GM21529 (cell line): ENCODE results near the gene OXA1L.
"Not testable (repeated sequence)": the region's sequence is repeated elsewhere in the genome, so short reads cannot be mapped to it uniquely, and the experiment has no call there.

Experiments
- ATAC-seq: cut with Tn5 transposase; IDR thresholded peaks from one replicate; pipeline ENCODE4 v1.9.1; 2021; ENCODE audit not compliant: unreplicated experiment

OXA1L gene

DNA sequence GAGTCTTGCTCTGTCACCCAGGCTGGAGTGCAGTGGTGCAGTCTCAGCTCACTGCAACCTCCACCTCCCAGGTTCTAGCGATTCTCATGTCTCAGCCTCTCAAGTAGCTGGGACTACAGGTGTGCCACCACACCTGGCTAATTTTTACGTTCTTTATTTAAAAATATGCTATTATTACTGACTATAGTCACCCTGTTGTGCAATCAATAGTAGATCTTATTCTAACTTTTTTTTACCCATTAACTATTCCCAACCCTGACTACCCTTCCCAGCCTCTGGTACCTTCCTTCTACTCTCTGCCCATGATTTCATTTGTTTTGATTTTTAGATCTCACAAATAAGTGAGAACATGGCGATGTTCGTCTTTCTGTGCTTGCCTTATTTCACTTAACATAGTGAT is 2.5 kb downstream of the OXA1L start:
- ATAC-seq: no peak

DNA sequence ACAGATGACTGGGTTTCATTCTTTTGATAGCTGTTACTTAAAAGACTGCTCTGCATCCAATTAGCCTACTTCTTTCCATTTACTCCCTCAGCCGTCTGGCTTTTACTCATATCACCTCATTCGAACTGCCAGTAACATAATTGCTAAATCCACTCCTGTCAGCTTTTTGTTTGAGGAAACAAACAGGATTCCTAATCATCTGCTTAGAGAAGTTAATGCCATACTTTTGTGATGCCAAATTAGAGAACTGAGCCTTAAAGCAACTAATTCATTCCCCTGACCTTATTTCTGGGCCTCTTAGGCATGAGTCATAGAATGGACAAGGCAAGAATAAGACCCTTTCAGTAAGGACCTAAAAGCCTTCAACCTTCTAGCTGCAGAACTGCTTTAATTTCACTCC is 2.9 kb downstream of the OXA1L start:
- ATAC-seq: no peak

DNA sequence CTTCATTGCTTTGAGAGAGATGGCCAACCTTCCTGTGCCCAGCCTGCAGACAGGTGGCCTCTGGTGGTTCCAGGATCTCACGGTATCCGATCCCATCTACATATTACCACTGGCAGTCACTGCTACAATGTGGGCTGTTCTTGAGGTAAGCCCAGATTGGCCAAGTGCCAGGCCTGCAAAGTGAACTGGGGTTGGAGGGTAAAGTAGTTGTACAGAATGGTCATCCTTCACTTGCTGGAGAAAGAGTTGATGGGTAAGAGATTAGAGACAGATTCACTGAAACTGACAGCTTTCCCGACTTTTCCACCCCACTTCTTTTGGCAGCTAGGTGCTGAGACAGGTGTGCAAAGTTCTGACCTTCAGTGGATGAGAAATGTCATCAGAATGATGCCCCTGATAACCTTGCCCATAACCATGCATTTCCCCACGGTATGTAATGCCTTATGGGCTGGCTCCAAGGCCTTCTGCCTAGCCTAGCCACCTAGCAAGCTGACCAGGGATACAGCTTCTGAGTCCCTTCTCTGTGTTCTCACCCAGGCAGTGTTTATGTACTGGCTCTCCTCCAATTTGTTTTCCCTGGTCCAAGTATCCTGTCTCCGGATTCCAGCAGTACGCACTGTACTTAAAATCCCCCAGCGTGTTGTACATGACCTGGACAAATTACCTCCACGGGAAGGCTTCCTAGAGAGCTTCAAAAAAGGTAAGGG is 4.1 kb downstream of the OXA1L start:
- no peak for ATAC-seq

DNA sequence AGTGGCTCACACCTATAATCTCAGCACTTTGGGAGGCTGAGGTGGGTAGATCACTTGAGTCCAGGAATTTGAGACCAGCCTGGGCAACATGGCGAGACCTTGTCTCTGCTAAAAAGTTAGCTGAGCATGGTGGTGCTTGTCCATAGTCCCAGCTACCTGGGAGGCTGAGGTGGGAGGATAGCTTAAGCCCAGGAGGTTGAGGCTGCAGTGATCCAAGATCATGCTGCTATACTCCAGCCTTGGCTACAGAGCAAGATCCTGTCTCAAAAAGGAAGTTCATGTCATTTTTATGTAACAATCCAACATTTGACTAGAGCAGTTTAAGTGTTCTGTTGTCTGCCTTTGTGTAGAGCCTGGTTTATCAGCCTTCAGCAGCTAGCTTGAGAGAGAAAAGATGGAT is 6.2 kb downstream of the OXA1L start:
- no peak for ATAC-seq

DNA sequence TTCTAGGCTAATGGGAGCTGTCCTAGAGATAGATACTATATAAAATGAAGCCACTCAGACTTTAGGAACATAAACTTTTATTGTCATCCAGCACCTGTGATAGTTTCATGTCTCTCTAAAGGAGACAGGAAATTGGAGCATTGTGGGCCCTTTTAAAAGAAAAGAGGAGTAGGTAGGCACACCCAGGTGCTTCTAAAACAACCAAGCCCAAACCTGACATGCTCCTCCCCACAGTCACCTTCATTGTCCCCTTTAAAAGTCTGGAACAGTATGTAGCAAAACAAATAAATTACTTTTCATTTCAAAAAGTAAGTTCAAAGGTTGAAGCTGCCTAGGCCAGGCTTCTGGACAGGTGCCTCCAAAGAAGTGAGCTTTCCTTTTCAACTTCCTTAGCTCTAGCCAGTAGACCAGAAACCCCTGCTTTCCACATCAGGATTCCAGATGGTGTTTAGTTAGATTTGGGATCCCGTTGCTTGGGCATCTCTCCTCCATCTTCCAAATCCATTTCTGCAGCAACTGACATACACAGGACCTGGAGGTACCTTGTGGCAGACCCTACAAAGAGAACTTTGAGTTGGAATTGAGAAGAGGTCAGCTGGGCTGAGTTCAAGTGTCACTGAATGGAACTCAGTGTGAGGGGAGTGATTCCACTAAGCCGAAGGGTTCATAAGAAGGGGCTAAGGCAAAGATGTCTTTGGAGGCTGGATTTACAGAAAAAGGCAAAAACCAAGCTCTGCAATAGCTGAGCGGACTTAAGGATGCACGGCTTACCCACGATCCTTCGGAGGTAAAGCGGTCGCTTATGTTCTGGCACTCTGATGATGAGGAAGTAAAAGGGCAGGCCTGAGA is 6.9 kb downstream of the OXA1L start:
- ATAC-seq: no peak

DNA sequence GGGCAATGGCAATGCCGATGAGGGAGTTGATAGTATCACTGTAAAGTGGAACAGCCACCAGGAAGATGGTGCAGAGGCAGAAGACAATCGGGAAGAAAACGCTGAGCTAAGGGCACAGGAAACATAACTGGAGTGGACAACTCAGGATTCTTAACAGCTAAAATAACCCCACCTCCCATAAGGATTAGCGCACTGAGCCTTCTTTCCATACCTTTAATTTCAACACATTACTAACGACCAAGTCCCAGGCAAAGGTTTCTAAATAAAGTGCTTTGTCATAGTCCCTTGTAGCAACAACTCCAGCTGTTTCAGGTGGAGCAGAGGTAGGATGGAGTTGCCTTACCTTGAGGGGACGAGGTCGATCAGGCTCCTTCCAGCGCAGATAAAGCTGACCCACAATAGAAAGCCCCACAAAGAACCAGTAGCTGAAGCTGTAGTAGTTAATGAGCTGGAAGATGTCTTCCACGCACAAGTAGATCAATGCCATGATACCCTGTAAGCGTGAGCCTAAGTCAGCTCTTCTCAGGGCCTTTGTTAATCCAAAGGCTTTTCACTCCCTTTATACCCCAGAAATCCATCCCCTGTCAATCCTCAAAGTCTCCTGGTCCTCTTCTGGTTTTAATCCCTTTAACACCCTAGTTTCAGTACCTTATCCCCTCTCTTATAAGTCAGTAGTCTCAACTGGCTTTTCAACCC is 7.7 kb downstream of the OXA1L start:
- ATAC-seq: no peak

DNA sequence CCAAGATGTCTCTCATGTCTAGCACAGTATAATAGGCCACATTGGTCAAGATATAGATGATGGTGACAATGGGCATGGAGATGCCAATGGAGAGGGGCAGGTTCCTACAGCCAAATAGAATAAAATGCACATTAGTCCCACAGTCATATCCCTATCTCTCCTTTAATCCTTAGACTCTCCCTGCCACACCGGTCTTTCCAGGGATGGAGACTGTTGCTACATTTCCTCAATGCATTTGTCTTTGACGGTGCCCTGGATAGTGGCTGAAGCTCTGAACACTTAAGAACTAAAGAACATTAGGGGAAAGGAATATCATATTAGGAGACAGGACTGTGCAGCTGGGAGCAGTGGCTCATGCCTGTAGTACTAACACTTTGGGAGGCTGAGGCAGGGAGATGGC is 9.7 kb downstream of the OXA1L start:
- ATAC-seq: no peak

DNA sequence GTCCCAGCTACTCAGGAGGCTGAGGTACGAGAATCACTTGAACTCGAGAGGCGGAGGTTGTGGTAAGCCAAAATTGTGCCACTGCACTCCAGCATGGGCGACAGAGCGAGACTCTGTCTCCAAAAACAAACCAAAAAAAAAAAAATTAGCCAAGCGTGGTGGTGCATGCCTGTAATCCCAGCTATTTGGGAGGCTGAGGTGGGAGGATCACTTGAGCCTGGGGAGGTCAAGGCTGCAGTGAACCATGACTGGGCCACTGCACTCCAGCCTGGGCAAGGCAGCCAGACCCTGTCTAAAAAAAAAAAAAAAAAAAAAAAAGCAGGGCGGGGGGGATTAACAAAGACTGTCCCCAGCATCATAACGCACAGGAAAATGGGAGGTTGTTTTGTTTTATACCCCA is 10.4 kb downstream of the OXA1L start:
- ATAC-seq: not testable (repeated sequence)

DNA sequence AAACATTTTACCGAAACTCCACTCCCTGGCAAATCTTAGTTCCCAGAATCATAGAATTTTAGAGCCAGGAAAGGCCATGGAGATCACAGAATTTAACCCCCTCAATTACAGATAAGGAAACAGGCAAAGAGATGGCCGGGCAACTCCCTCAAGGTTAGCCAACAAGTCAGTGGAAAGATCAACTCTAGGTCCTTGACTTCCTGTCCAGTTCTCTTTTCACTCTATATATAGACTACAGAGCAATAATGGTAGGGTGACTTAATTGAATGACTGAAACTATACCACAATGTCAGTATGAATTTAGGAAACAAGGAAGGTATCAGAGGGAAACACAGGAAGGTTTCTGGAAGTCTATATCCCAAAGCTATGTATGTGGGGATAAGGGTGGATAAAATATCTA is 11.6 kb downstream of the OXA1L start:
- no peak for ATAC-seq

DNA sequence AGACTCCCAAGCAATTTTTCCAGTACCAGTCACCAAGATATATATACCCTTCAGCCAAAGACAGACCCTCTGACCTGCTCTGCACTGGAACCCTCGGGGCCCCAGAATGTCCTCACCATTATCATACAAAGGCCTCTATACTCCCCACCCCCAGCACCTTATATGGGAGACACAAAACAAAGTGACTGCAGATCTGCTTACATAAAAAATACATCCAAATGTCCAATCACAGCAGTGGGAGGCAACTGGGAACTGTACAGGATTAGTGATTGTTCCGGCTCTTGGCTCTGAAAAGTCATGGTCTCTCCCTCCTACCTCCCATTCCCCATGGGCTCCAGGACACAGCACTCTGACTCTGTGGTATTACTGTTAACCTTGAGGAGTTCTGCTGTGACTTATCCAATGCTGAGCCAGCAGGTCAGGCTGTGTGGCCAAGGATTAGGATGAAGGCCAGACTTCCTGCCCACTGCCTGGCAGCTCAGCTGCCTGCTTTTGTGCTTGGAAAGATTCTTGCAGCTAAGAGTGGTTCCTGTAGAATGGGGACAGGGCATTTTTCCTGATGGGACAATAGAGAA is 13.7 kb downstream of the OXA1L start:
- ATAC-seq: no peak

DNA sequence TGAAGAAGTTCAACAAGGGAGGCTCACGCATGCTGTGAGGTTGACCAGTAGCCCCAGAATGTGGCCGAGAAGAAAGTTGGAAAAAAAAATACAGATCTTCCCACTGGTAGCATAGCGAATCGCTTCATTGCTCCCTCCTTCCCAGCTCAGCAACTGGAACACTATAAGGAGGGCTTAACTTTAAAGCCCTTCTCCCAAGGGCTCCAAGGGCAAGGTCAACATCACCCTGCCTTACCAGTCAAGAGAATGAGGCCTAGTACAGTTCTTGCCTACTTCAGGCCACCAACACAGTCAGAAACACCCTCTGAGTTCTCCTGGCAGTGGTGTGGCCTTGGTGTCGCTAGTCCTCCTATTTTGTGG is 14.4 kb downstream of the OXA1L start:
- ATAC-seq: no peak

DNA sequence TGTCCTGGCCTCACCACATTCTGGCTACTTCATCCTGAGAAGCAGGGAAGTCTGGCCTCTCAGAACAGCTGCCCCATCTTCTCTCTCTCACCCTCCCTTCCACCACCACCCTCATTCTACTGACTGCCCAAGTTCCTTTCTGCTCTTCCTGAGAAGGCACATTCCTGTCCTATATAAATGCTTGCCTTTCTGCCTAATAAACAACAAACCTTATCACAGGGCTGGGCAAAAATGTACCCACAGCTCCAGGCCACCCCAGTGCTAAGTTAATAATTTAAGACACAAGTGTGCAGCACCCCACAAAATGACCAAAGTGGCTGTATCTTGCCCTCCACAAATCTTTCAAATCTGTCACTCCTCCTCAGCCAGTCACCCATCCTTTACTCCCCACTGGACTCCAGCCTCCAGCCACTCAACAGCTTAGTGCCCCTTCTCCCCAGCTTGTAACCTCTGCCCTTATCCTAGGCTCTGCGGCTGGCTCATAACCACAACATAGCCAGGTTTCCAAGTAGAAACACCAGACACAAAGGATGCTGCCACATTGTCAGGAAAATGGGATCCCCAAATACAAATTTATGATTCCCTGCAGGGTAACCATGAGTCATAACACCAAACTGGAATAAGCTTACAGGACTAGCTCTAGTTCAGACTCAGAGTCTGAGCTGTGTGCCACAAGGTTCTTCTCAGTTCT is 15.0 kb downstream of the OXA1L start:
- no peak for ATAC-seq

DNA sequence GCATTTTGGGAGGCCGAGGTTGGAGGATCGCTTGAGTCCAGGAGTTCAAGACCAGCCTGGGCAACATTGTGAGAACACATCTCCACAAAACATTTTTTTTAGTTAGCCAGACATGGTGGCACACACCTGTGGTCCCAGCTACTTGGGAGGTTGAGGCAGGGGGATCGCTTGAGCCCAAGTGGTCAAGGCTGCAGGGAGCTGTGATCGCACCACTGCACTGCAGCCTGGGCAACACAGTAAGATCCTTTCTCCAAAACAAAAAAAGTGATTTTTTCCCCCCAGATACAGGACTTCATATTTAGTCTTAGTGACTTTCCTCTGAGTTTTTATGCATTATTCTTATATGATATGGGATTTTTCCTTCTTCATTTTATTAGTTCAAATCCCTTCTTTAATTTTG is 20.2 kb downstream of the OXA1L start:
- ATAC-seq: no peak

DNA sequence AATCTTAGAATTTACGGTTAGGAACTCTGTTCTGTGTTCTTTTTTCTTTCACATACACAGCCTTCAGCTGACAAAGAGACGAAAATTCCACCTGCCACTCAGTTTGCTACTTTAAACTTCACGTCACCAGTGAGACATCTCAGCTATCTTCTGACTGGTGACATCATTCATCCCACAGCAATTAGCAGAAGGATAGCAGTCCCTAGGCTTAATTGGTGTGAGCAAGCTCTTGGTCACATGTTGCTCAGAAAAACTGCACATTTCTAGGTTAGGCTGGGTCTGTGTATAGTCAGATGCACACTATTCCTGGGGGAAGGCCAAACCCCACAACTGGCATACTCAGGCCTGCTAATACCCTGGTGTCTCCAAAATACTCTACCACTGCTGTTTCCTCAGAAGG is 24.8 kb downstream of the OXA1L start:
- ATAC-seq: no peak

DNA sequence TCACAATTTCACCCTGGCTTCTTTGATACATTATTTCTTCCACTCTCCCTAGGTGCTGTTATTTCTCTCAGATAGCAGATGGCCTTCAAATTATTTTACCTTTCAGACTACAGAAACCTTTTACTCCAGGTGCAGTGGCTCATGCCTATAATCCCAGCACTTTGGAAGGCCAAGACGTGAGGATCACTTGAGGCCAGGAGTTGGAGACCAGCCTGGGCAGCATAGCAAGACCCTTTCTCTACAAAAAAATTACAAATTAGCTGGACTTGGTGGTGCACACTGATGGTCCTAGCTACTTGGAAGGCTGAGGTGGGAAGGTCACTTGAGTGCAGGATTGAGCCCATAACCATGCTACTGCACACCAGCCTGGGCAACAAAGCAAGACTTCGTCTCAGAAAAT is 25.7 kb downstream of the OXA1L start:
- ATAC-seq: no peak

DNA sequence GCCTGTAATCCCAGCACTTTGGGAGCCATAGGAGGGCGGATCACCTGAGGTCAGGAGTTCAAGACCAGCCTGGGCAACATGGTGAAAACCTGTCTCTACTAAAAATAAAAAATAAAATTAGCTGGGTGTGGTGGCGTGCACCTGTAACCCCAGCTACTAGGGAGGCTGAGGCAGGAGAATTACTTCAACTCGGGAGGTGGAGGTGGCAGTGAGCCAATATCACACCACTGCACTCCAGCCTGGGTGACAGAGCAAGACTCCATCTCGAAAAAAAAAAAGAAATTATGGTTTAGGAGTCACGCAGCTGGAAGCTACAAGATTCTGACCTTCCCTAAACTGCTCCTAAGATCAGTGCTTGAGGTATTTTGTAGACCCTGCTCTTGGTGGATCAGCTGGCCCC is 27.1 kb downstream of the OXA1L start:
- not testable (repeated sequence) for ATAC-seq

DNA sequence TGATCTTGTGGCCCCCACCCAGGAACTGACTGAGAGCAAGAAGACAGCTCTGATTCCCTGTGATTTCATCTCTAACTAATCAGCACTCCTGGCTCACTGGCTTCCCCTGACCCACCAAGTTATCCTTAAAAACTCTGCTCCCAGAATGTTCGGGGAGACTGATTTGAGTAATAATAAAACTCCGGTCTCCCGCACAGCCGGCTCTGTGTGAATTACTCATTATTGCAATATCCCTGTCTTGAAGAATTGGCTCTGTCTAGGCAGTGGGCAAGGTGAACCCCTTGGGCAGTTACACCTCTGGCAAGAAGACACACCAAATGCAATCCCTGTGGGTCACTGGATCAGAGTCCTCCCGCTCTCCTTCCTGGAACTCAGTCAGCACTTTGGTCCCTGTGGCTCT is 27.5 kb downstream of the OXA1L start:
- no peak for ATAC-seq

DNA sequence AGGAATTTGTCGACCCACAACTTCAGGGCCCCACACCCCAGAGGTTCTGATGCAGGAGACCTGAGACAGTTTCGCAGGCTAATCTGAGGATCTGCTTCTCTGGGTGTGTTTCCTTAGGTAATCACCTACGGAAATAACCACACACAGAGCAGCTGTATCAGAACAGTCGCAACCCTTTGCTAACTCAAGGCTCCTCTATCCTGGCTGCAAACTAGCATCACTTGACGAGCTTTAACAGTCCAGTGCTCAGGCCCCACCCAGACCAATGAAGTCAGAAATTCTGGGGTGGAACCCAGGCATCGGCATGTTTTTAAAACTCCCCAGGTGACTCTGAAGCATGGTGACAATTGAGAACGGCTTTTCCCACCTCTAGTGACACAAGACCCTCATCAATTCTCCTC is 28.1 kb downstream of the OXA1L start:
- ATAC-seq: peak; percentile 58

DNA sequence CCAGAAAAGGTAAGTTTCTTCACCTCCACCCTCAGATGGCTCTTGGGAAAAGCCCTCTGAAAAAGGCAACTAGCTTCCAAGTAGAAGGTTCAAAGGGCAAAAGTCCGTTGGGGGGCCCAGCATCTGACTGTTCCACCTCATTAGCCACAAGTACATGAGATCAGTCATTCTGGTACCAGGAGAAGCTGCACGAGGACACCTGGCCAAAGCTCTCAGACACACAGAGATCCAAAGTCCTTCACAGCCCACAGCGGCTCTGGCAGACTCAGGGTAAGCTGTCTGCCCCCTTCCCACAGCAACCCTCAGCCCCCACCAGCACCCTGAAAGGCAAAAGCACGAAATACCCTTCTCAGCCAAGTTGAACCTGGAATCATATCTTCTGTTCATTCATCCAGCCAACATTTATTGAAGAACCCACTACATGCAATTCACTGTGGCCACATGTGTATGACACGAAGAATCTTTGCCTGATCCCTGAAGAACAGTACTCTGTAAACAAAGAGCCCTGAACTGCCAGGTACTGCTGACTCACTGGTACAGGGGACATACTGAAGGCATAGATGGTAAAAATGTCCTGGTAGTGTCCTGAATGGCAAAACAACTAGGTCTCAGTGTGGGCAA is 29.7 kb downstream of the OXA1L start:
- ATAC-seq: peak; percentile 57

DNA sequence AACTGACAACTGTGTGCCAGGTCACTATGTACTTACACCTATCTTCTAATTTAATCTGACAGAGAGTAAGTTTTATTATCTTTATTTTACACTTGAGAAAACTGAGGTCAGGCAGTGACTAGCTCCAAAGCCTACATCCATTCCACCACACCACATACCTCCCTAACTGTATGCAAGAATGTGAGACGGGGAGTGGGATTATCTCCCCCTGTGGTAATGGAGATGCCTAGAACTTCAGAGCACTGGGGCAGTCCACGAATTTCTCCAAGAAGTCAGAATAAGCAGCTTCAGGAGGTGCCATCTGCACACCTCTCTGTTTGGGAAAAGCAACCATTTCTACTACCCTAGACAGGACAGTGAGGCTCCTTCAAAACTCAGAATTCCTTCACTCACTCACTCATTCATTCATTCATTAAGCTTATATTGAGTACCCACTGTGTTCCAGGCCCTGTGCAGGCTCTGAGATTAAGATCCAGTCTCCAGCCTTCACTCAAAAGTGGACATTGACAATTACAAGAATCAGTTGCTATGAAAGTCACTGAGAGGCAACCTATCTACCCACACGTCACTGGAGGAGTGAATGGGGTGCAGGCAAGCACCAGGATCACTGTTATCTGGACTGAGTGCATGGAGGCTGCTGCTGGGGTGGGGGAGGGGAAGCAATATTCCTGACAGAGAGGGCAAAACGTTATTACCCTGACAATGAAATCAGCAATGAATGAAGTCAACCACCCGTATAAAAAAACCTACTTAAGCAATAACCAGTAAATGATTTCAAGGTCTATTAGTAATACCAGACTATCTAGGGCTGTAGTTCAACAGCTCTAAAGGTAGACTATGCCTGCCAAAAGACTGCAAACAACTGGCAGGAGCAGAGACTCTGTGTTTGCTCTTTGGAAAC is 30.8 kb downstream of the OXA1L start:
- no peak for ATAC-seq
